Glutamatergic neuron (in vitro differentiated cells): Measurements from ENCODE around the gene GLRA2. TPM values are rescaled to one million over a fixed set of nuclear protein-coding genes. Genes with fewer than 3 reads are reported as not detected.

Source experiments
- DNase-seq: peaks from one replicate; pipeline ENCODE4 v3.0.0; 2022
- H3K27ac Mint-ChIP-seq: one replicate; pipeline ENCODE4 v1.8.0; 2020; ENCODE audit warnings: mild to moderate bottlenecking, mixed read lengths, inconsistent platforms; ENCODE audit not compliant: unreplicated experiment
- H3K27me3 Mint-ChIP-seq: one replicate; pipeline ENCODE4 v1.8.0; 2020; ENCODE audit warnings: mild to moderate bottlenecking, moderate library complexity, mixed read lengths, inconsistent platforms; ENCODE audit not compliant: unreplicated experiment
- H3K36me3 Mint-ChIP-seq: one replicate; pipeline ENCODE4 v1.8.0; 2020; ENCODE audit warnings: mild to moderate bottlenecking, mixed read lengths, inconsistent platforms; ENCODE audit not compliant: unreplicated experiment
- H3K4me1 Mint-ChIP-seq: one replicate; pipeline ENCODE4 v1.8.0; 2020; ENCODE audit warnings: mild to moderate bottlenecking, low read depth, mixed read lengths, inconsistent platforms; ENCODE audit not compliant: unreplicated experiment
- H3K4me3 Mint-ChIP-seq: one replicate; pipeline ENCODE4 v1.8.0; 2020; ENCODE audit warnings: mild to moderate bottlenecking, mixed read lengths, inconsistent platforms; ENCODE audit not compliant: unreplicated experiment
- H3K9me3 Mint-ChIP-seq: one replicate; pipeline ENCODE4 v1.8.0; 2020; ENCODE audit warnings: mild to moderate bottlenecking, moderate library complexity, mixed read lengths, inconsistent platforms; ENCODE audit not compliant: unreplicated experiment
- long read RNA-seq: library from polyadenylated mRNA; unstranded; transcript quantifications from one replicate; pipeline ENCODE4 v2.0.0, GENCODE V29; 2020; ENCODE audit not compliant: unreplicated experiment
- total RNA-seq: library from RNA; stranded (reverse); fragmentation: NEBNext Ultra II Directional; extraction: Animal tissue kit (Norgen Biotek cat#: 25700); gene quantifications from one replicate; pipeline ENCODE4 v1.2.1, GENCODE V29; 2021; ENCODE audit not compliant: unreplicated experiment
- TF ChIP-seq, protein P1 (sequence below): fragments of 200-600 bp; sonication (generic); IDR thresholded peaks from one replicate; pipeline ENCODE4 v1.5.0; 2021; ENCODE audit not compliant: partially characterized antibody, unreplicated experiment

GLRA2 gene
- 1.9 TPM for total RNA-seq
- long read RNA-seq, partial matches to known transcripts, result 0 of 1 reads
- long read RNA-seq, other reads (novel, unspliced or antisense), result 1 of 1 reads

DNA sequence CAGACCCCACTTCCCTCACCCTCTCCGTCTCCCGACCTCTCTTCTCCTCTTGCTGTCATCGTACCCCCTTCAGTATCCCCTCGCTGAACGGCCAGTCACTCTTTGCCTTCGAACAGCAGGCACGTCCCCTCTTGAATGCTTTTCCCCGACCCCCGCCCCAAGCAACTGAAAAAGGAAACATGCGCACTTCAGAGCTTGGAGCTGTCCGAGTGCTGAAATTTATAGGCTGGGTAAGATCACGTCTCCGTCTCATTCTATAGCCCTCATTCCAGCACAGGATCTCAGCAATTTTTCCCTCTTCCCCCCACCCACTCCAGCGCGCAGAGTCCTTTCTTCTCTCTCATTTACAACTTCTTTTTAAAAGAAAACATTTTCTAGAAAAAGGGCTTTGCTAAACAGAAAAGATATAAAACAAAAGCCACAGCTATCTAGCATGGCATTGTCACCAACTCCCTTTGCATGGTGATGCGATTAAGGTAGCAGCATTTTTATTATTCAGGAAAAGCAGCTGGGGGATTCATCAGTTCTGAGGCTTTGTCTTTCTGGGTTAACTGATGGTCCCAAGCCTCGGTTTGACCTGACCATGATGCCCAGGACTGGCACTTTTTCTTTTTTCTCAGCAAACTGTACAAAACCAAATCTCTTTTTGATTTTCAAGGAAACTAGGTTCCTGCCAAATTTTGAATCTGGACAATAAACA lies at the start of gene GLRA2:
GLRA2 (plus strand) TSS at position 247 of the 700 bp plus-strand sequence. CDS start 522 bp downstream, outside the sequence.
- Mint-ChIP-seq H3K36me3 (no peaks in the 10 kb centered on the region), H3K27me3 (no peaks in the 10 kb centered on the region), H3K27ac (peak within 1 kb of the TSS; percentile 73), H3K4me3 (peak within 1 kb of the TSS; percentile 94), H3K9me3 (no peaks in the 10 kb centered on the region), H3K4me1 (no peaks in the 10 kb centered on the region)
- TF ChIP-seq, protein P1, sequence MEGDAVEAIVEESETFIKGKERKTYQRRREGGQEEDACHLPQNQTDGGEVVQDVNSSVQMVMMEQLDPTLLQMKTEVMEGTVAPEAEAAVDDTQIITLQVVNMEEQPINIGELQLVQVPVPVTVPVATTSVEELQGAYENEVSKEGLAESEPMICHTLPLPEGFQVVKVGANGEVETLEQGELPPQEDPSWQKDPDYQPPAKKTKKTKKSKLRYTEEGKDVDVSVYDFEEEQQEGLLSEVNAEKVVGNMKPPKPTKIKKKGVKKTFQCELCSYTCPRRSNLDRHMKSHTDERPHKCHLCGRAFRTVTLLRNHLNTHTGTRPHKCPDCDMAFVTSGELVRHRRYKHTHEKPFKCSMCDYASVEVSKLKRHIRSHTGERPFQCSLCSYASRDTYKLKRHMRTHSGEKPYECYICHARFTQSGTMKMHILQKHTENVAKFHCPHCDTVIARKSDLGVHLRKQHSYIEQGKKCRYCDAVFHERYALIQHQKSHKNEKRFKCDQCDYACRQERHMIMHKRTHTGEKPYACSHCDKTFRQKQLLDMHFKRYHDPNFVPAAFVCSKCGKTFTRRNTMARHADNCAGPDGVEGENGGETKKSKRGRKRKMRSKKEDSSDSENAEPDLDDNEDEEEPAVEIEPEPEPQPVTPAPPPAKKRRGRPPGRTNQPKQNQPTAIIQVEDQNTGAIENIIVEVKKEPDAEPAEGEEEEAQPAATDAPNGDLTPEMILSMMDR, result no peak
- DNase-seq, result peak; percentile 22

DNA sequence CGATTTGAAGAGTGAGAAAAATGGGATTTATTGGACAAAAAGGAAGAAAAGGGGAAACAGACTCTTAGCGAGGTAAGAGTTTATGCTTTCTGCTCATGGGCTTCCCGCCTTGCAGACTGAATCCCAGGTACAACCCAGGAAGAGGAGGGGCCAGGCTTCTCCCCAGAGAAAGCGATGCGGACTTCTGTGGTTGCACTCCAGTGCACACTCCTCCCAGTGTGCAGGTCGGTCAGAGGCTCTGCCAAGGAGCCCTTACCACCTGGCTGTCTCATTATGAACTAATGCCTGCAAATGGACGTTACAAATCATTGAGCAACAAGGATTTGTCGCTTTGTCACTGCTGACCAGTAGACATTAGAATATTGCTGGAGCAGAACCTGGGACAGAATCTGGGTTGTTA lies 39.9 kb upstream of the GLRA2 start:
- Mint-ChIP-seq H3K4me1 (peaks cover 3% of the 10 kb centered on the region), H3K27ac (no peak overlapping the region), H3K4me3 (no peak overlapping the region), H3K27me3 (peaks cover 1% of the 10 kb centered on the region), H3K9me3 (no peaks in the 10 kb centered on the region), H3K36me3 (no peaks in the 10 kb centered on the region)
- DNase-seq, result no peak
- TF ChIP-seq, protein P1, result no peak

DNA sequence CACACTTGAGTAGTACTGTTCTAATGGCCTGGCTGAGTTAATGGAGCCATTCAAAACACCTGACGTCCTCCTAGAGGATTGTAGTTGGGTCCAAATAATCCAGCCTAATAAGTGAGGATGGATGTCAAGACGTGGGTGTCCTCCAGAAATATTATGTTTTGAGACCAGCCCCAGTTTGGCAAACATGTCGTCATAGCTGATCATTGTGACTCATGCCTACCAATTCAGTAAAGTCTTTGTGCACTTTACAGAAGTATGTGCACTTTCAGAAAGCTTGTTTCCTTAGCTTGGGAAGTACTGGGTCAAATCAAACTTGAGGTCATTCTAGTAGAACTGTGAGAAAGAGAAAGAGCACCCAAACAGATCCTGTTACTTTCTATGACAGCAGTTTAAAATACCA lies 37.6 kb upstream of the GLRA2 start:
- Mint-ChIP-seq H3K36me3 (no peaks in the 10 kb centered on the region), H3K4me1 (no peaks in the 10 kb centered on the region), H3K4me3 (no peak overlapping the region)

DNA sequence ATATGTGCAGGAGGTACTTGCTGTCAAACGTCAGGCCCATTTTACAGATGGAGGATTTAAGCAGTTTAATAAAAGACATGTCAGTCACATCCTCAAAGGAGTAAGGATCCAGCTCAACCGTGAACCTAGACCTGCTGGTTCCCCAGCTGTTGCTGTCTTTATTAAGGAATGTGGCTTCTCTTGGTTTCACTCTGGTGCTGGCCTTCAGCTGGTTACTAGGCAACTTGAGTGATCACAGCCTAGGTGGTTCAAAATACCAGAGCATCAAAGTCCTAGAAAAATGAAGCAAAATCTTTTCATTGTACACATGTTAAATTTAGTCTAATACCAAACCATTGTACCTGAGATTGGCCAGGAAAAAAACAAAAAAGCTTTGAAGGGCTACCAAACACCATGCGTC lies 32.7 kb upstream of the GLRA2 start:
- no peaks in the 10 kb centered on the region for H3K4me1 Mint-ChIP-seq
- H3K9me3 Mint-ChIP-seq, result no peaks in the 10 kb centered on the region
- no peak overlapping the region for H3K27ac Mint-ChIP-seq
- TF ChIP-seq, protein P1, result no peak
- DNase-seq, result no peak
- no peaks in the 10 kb centered on the region for H3K27me3 Mint-ChIP-seq
- no peak overlapping the region for H3K4me3 Mint-ChIP-seq
- H3K36me3 Mint-ChIP-seq, result no peaks in the 10 kb centered on the region

More for the DNA sequence above, 37.6 kb upstream of the GLRA2 start:
- DNase-seq, result no peak
- no peaks in the 10 kb centered on the region for H3K9me3 Mint-ChIP-seq
- no peak overlapping the region for H3K27ac Mint-ChIP-seq
- no peaks in the 10 kb centered on the region for H3K27me3 Mint-ChIP-seq
- TF ChIP-seq, protein P1, result no peak

DNA sequence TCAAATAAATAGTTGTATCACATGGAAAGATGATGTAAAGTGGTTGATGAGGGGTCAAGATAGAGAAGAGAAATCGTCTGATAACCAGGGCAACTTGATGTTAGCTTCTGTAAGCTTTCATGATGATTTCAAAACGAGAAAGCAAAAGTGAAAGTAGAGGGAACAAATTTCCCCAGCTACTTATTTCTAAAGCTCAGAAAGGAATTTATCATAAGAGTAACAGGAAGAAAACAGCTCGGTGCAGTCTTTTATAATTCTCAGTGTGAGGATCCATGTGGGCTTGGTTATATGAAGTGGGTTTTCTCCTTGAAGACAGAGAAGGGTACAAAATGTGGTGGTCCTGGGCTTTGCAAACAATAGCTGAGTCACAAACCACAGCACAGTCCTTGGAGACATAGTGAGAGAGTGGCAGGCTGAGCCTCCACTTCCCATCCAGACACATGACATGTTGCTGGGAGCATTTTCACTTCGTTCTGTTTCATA lies 32.1 kb upstream of the GLRA2 start:
- Mint-ChIP-seq H3K4me3 (no peak overlapping the region), H3K4me1 (no peaks in the 10 kb centered on the region), H3K36me3 (no peaks in the 10 kb centered on the region), H3K9me3 (no peaks in the 10 kb centered on the region), H3K27me3 (no peaks in the 10 kb centered on the region), H3K27ac (no peak overlapping the region)
- TF ChIP-seq, protein P1, result no peak
- DNase-seq, result no peak
